ENCODE results near the gene SPAAR. TPM values are rescaled to one million over a fixed set of nuclear protein-coding genes. Genes with fewer than 3 reads are reported as not detected.

SPAAR gene
- total RNA-seq, 4 donors from 2014 or later = 0.68 to 2.5 TPM; not detected in 2

DNA sequence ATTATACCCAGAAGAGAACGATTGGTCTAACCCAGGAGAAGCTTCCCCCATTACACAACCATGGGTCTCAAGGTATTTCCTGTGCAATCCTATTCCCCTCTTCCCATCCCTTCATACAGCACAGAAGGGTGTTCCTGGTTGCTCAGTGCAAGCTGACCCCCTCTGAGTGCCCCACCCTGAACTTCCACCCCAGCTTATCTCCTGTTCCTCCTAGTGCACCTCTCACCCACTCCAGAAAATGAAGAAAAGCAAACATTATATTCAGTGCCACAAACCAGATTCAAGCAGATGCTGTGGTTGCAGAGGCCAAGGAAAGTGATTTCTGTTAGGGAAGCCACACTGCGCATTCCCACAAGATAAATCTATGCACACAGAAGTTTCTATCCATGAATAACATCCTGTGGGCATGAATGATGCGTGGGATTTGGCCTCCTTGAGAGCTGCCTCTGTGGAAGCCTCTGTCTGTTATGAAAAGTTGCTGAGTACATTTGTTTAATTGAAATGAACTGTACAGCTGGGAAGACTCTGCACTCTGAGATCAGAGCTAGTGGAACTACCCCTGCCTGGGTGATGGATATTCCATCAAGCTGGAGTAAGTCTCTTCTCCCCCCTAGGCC lies 50.9 kb downstream of the SPAAR start:
- Histone ChIP-seq H3K4me3 (no peak overlapping the region), H3K9me3 (no peaks in the 10 kb centered on the region), H3K27ac (peak overlapping the region; percentile 55 to 75 (median 62)), H3K4me1 (peaks cover 9 to 31% (median 22%) of the 10 kb centered on the region in 4 donors), H3K27me3 (no peaks in the 10 kb centered on the region), H3K36me3 (no peaks in the 10 kb centered on the region)
- intact Hi-C loops (cut with DNase I; ENCODE audit: low total_unique reads) (no loop called here), in situ Hi-C loops (cut with MboI; ENCODE audit: low pct_ligation_motif_present in 1 of 4, low pct_unique_long_range_greater_than_20kb in 1 of 4, low sequenced_read_pairs in 3 of 4) (loop anchor here in 2 of 4 donors (5.0 to 25.0 kb wide), 2 partner anchors 57 to 377 kb away; no protein-coding TSS in a partner anchor)
- DNase-seq = peak; percentile 55
- 33% methylated on average over 3 of the region's 3 CpGs; no CpG with 5 or more reads in 1 of the 2 donors for WGBS, 2 donors (ENCODE audit: low coverage in 1 of 2)
- TF ChIP-seq EP300 (IDR thresholded peaks at IDR 0.05; ENCODE audit: low read depth) = no peak
- TF ChIP-seq POLR2AphosphoS5 (IDR thresholded peaks at IDR 0.05) = peak in 2 of 3 donors; percentile 11 to 40

Other genes starting within 250 kb of the SPAAR start
- 1 to 10 TPM; 1.6 to 7.4 (median 5.8) TPM for gene ARHGEF39, start 244.3 kb upstream of the SPAAR start, total RNA-seq
- gene CA9, start 235.6 kb upstream of the SPAAR start, total RNA-seq = not detected
- gene TPM2, start 219.6 kb upstream of the SPAAR start, total RNA-seq = 1,000 to 10,000 TPM in 1 of 4 donors, 100 to 1,000 TPM in 3; 493 to 2,531 (median 633) TPM
- gene TLN1, start 177.3 kb upstream of the SPAAR start, total RNA-seq = 100 to 1,000 TPM; 158 to 328 (median 177) TPM
- gene CREB3, start 176.8 kb upstream of the SPAAR start, total RNA-seq = 10 to 100 TPM; 22.4 to 69.7 (median 45.5) TPM
- gene GBA2, start 160.3 kb upstream of the SPAAR start, total RNA-seq = 100 to 1,000 TPM; 217 to 709 (median 255) TPM
- gene RGP1, start 160.2 kb upstream of the SPAAR start, total RNA-seq = 10 to 100 TPM; 30.3 to 47.5 (median 43.7) TPM
- gene MSMP, start 155.2 kb upstream of the SPAAR start, total RNA-seq = not detected
- gene NPR2, start 117.9 kb upstream of the SPAAR start, total RNA-seq = 1 to 10 TPM; 1.1 to 6.8 (median 4.9) TPM
- 1 to 10 TPM in 2 of 4 donors, under 1 TPM in 1, not detected in 1; 0.41 to 3.0 (median 1.9) TPM for gene SPAG8, start 97.2 kb upstream of the SPAAR start, total RNA-seq
- 10 to 100 TPM; 16.8 to 58.0 (median 38.9) TPM for gene HINT2, start 94.4 kb upstream of the SPAAR start, total RNA-seq
- under 1 TPM in 1 of 4 donors, not detected in 3; 0.14 TPM for gene FAM221B, start 80.8 kb upstream of the SPAAR start, total RNA-seq
- 10 to 100 TPM in 2 of 4 donors, 1 to 10 TPM in 2; 7.8 to 21.3 (median 9.6) TPM for gene TMEM8B, start 80.3 kb upstream of the SPAAR start, total RNA-seq
- under 1 TPM in 1 of 4 donors, not detected in 3; 0.64 TPM for gene OR13J1, start 39.1 kb upstream of the SPAAR start, total RNA-seq
- gene HRCT1, start 3.3 kb upstream of the SPAAR start, total RNA-seq = 10 to 100 TPM; 23.9 to 60.2 (median 34.3) TPM
- gene OR2S2, start 48.7 kb downstream of the SPAAR start, total RNA-seq = not detected
- gene RECK, start 127.4 kb downstream of the SPAAR start, total RNA-seq = 10 to 100 TPM in 1 of 4 donors, 1 to 10 TPM in 3; 1.5 to 30.3 (median 6.0) TPM
- 10 to 100 TPM in 3 of 4 donors, 1 to 10 TPM in 1; 9.7 to 40.4 (median 26.7) TPM for gene GLIPR2, start 227.2 kb downstream of the SPAAR start, total RNA-seq